ENCODE measurements around the gene LRRC8B.

DNA sequence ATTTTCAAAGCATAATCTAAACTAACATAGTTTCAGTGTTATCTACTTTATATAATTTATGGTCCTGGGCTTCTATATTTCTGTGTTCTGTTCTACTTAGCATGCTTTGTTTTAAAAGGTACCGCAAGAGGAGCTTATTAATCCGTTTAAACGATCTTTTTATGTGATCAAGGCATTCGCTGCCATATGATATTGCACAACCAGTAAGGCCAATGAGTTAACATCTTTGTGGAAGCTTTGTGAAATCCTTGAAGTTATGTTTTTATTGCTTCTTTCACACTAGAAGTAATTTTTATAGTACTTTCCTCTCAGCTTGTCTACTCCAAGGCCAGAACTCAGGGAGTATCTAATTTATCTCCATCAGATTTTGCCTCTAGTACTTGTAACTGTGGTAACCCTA, 117.2 kb downstream of the LRRC8B start:
- no peak for TF ChIP-seq CTCF (IDR thresholded peaks at IDR 0.05)
- TF ChIP-seq POLR2A (IDR thresholded peaks at IDR 0.05) = no peak
- TF ChIP-seq POLR2AphosphoS5 (IDR thresholded peaks at IDR 0.05) = no peak

All from breast epithelium (tissue), 3 donors.